HG03520 (cell line): ENCODE measurements around the gene PBXIP1.
"Not testable (repeated sequence)": the region's sequence is repeated elsewhere in the genome, so short reads cannot be mapped to it uniquely, and the experiment has no call there.

Experiments
- ATAC-seq: cut with Tn5 transposase; IDR thresholded peaks from one replicate; pipeline ENCODE4 v1.9.1; 2021; ENCODE audit warnings: mild to moderate bottlenecking, moderate library complexity; ENCODE audit not compliant: unreplicated experiment

The PBXIP1 gene

DNA sequence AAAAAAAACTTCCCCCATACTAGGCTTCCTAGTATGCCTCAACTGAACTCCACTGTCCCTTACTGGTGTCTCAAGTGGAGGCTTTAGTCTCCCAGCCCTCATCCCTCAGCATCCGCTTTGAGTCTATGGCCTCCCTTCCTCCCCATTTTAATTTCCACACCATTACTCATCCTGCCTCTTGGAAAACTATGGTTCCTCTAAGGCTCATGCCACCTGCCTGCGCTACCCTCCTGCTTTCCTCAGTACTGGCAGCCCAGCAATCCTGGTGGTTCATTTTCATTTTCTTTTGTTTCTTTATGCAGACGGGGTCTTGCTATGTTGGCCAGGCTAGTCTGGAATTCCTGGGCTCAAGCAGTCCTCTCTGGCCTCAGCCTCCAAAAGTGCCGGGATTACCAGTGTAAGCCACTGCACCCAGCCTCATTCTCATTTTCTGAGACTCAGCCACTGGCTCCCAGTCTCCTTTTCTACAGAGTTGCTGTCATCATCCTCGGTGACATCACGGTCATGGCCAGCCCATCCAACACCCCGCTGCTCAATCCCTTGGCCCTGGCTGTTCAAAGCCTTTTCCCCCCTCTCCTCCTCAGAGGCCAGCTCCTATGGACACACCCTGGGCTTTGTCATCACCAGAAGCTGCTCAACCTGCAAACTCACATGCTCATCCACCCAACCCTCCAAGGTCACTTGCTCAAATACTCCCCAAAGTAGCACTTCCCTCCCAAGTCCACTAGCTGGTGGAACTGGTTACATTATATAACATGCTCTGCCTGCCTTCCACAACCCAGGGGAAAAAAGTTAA lies 17.1 kb downstream of the PBXIP1 start:
- no peak for ATAC-seq

DNA sequence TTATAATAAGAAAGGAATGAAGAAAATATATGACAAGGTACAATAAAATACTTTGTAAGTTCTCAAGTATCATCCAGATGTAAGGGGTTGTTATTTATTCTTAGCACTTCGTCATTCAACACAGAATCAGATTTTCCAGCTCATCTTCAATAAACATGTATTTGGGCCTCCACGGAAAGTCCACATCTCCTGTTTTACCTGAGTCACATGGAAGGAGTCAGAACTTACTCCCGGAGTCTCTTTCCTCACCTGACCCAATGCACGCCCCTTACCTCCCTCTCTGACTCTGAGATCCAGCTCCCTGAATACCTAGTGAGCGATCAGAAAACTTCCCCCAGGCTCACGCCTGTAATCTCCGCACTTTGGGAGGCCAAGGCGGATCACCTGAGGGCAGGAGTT lies 17.9 kb downstream of the PBXIP1 start:
- no peak for ATAC-seq

DNA sequence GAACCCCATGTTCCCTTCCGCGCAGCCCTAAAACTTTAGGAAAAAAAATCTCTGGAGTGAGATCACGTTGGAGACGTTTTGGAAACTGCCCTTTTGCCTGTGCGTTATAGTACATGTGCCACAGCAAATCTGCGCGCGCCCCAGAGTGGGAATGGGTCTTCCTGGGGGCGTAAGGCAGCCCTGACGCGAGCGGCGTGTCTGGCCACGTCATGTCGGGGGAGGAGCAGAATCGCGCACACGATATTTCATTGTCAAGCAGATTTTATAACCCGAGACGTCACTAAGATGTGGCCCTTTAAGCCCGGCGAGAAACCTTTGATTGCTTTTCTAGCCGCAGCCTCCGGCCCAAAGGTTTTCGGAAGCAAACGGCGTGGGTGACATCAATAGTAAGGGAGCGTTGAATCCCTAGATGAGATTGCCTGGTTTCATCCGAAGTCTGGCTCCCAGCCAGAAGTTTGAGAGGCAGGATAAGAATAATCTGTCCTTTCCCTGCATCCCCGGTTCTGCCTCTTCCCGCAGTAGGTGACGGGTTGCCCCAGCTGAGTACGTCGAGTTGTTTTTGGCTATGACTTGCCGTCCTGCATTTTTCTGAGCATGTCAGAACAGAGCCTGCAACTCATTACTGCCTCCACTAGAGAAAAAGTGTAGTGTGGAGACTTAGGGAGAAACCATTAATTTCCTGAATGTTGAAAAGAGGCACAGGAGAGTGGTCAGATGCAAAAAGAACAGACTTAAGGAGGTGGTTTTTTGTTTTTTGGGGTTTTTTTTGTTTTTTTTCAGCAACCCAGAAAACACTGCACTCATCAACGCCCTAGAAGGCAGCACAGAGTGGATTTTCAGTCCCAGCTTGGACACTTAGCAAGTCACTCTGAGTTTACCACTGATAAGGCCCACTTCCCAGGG lies 18.6 kb downstream of the PBXIP1 start:
- peak; percentile 45 for ATAC-seq

DNA sequence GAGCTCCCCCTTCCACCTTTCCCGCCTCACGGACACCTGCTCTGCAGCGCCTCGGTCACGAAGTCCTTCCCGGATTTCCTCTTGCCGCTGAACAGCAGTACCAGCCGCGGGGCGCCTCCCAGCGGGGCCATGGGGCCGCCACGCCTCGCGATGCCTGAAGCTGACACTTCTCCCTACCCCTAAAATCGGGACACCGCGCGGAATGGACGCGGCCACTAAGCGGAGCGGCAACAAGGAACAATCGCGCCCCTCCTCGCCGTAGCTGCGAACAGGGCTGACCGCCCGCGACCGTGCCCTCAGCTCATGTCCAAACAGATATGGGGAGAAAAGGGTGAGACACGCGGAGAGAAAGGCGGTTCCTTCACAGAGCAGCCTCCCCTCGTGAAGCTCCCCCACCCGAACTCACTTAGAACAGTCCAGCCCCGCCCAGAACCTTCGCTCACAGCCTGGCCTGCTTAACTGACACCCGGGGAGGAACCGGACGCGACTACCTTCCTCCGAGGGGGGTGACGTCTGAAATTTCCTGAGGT lies 19.3 kb downstream of the PBXIP1 start, which contains the start of gene PMVK:
PMVK (minus strand) TSS at position 165 of the 530 bp plus-strand sequence; CDS start at position 131, 34 bp downstream.
- ATAC-seq: peak; percentile 58

DNA sequence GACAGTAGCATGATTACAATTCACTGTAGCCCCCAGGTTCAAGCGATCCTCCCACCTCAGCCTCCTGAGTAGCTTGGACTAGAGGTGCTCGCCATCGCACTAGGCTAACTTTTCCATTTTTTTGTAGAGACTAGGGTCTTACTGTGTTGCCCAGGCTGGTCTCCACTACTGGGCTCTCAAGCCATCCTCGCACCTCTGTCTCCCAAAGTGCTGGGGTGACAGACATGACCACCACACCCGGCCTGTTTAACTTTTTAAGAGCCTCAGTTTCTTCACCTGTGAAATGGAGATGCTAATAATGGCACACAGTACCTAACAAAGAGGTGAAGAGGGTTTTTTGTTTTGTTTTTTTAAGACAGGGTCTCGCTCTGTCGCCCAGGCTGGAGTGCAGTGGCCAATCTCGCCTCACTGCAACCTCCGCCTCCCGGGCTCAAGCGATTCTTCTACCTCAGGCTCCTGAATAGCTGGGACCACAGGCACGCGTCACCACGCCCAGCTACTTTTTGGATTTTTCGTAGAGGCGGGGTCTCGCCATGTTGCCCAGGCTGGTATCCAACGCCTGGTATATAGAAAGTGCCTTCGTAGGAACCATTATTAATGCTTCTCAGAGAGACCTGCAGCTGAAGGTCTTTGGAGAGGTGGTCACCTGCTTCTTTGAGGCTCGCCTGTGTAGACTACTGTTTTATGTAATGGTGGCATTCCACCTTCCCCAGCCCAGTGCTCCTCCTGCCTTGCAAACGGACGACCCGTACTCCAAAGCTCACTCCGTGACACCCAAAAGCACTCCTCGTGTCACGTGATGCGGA lies 19.9 kb downstream of the PBXIP1 start:
- peak; percentile 4 for ATAC-seq

DNA sequence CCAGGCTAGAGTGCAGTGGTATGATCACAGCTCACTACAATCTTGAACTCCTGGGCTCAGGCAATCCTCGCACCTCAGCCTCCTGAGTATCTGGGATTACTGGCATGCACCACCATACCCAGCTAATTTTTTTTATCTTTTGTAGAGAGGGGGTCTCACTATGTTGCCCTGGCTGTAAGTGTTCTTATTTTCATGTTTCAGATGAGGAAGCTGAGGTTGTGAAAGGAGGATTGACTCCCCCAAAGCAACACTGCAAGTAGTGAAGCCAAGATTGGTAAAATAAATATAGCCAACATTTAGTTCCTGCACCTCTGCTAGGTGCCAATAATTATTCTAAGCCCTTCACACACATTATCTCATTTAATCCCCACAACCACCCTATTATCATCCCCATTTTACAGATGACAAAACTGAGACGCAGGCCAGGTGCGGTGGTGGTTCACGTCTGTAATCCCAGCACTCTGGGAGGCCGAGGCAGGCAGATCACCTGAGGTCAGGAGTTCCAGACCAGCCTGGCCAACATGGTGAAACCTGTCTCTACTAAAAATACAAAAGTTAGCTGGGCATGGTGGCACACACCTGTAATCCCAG lies 21.4 kb downstream of the PBXIP1 start:
- no peak for ATAC-seq

DNA sequence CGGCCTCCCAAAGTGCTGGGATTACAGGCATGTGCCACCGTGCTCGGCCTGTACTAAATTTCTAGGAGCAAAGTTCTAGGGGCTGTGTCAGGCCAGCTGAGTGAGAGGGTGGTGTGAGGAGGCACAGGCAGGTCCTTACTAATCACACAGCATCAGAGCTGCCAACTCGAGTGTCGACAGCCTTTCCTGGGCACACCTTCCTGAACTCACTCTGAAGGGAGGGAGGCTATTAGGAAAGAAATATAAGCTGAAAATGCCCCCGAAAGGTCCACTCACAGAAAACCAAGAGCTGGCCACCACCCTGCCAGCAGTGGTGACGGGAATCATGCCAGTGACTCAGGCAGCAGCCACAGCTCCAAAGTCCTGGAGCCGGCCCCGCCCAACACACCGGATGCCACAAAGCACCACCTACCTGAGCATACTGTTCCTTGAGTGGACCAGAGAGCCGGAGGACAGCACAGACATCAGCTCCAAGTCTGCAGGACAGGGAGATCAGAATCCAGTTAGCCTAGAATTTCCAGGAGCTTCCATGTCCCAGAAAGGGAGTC lies 23.9 kb downstream of the PBXIP1 start:
- ATAC-seq: no peak

DNA sequence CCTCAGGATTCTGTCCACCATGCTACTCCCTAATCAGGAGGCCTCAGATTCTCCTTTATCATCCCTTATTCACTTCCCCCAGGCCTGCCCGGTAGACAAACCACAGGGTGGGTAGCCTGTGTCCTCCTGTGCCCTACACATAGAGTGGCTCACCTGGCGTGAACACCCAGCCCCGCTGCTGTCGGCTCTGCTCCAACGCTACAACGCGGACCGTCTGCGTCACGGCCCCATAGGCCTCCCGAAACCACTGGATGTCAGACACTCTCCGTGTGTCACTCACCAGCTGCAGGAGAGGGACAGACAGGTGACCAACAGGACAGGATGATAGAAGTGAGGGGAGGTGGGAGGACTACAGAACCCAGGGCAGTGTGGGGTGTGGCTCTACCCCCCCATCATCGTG lies 29.7 kb downstream of the PBXIP1 start:
- ATAC-seq: no peak

DNA sequence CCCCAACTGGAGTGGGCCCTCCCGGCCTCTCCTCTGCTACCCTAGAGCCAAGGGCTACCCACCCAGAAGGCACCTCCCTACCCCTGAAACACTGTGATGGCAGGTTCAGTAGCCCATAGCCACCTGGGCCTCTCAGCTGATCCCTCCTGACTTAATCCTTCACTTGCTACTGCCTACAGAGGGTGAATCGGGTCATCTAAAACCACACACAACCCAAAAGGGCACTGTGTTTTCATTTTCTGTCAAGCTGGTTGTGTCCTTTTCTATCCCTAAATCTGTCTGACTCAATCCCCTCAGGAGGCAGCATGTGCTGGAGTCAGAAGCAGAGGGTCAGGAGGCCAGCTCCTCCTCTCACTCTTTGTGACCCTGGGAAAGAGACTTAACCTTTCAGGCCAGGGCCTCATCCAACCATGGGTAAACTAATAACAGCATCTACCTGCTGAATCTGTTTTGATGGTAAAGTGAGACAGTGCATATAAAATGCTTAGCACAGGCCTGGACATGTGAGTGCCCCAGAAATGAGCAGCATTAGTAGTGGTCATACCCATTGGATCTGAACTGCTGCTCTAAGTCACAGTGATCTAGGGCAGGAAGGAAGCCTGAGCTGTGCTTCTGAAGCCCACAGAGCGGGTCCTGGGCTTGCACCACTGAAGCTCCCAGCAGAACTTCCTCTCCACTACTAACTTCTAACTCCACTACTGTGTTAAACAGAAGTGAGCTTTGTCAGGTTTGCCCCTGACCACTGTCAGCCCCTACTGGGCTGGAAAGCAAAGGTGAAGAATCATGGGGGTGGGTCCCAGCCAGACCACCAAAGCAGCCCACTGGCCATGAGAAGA lies 30.3 kb downstream of the PBXIP1 start:
- ATAC-seq: no peak

DNA sequence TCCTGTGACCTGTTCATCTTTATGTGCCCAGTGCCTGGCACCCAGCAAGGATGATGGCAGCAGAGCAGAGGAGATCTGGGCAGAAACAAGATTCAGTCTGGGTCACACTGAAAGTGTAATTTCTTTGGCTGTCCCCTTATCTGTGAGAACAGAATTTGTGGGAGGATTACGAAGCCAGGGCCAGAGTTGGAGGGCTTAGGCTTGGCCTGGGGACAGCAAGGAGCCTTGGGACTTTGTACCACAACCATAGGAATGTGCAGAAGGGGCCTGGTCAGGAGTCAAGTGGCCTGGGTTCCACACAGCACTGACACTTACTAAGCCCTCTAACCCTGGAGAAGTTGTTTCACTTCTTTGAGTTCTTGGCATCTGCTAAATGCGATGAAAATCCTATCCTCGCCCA lies 32.2 kb downstream of the PBXIP1 start:
- ATAC-seq: no peak

DNA sequence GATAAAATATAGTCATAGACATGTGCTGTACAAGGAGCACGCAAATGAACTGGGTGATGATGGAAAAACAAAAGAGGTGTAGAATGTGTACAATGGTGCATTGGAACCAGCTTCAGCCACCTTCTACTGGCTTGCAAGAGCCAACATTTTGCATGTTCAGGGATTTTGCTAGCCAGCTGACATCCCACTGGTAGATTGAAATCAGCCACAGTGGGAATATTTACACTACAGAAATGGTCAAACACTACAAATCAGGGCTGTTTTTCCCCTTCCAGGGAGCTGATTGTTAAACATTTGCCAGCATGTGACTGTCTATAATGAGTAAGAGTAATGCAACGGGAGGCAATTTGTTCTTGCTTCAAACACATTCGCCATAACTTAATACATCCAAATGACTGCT lies 42.6 kb downstream of the PBXIP1 start:
- no peak for ATAC-seq

DNA sequence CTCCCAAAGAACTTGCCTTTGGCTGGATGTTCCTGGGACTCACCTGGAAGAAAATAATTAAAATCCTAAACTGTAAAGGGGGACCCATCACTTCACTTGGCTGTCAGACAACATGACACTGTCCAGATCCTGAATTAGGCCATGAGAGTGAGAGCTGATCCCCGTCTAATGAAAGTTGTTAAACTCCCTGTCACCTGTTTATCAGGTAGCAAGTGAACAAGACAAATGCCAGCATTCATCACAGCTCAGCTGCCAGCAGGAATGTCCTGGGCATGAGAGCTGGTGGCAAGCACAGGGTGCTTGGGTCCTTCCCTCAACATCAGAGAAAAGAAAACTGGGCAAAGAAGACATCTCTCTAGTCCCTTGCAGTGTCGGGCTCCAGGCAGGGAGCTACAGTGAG lies 43.1 kb downstream of the PBXIP1 start:
- no peak for ATAC-seq

DNA sequence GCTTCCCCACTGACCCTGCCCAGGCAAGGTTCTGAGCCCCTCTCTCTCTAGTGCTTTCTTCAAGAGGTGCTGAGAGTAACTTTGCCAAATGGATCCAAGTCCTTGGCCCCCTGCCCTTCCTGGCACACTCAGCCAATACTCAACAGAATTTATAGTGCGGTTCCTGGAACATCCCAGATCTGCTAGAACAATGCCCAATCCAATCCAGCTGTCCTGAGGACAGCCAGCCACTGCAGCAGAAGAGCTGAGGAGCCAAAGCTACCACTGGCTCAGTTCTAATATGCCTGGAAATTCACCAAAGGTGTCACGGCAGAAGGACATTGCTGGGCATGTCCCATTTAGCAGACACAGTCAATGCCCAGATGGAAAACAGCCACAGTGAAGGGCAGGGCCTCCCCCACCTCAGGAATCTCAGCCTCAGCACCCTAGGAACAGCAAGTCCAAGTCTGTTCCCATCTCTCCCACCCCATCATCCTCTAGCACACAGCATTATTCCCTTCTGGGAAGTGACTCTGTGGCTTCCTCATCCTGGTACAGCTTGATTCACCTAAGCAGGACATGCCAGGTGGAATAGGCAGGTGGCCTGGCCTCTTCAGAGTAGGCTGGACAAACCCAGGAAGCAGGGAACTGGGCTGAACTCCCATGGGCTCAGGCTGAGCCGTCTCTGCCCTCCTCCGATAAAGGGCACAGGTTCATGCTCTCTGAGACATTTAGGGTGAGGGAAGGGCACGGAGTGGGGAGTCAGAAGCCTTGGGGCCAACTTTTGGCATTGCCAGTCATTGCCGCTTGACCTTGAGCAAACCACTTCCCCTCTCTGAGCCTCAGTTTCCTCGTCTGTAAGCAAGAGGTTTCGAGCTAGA lies 44.0 kb downstream of the PBXIP1 start:
- ATAC-seq: no peak

DNA sequence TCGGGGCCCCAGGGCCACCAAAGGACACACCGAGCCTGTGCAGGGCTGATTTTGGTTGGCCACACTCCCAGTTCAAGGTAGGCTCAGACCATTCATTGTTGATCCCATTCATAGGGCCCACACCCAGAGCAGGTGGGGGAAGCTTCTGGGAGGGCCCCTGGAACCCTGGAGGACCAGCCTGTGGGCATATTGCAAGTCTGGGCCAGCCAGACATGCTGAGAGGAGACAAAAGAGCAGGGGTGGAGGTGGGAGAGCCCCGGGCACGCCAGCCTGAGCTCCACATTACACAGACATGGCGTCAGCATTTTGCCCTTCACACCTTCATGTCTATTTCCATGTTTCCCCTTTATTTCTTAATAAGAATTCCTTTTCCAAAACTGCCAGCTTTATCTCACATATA lies 45.0 kb downstream of the PBXIP1 start:
- ATAC-seq: no peak

DNA sequence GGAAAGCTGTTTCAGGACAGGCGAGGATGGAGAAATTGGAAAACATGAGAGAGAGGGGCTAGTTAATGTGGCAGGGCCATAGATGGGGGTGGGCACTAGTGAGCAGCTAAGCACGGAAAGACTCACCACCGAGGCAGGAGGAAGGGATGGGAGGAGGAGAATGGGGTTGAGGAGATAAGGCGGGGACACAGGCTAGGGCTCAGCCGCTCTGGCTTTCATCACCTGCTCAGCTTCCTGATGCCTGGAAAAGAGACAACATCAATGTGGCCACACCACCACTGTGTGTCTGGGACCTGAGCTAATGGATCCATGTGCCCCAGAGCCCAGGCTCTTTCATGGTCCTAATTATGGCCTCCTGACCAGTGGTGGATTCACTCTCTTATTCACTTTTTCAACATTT lies 47.0 kb downstream of the PBXIP1 start:
- ATAC-seq: no peak

DNA sequence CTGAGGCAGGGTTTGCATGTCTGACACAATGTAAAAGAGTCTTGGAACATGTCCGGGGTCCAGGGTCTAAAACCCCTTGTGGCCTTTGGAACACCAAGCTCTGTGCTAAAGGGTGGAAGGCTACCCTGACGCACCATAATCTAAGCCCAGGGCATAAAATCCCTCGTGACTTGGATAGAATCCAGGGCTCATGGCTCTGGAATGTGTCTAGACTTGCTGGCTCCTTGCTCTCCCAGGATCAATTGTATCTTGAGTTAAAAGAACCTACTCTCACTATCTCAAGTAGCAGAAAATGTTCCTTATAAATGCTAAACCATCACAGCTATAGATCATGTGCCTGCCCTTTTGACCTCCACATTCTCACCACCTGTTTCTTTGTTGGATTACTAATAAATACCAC lies 47.8 kb downstream of the PBXIP1 start:
- ATAC-seq: not testable (repeated sequence)

DNA sequence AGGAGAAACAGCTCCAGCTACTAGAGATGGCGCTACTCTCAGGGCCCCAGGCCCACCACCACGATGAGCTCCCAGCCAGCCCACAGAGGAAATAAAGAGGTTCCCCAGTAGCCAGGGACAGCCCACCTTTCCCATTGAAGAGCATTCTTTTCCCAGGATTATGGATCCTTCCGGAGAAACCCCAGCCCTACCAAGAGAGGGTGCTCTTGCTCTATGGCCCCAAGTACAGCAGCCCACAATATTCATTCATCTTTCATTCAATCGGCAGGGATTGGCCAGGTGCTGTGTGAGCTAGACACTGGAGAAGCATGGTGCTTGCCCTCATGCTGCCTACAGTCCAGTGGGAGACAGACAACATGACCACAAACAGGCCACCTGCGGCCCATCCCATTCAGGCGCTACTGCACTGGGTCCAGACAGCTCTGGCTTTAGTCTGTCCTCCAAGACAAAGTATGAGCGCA lies 49.2 kb downstream of the PBXIP1 start:
- no peak for ATAC-seq

DNA sequence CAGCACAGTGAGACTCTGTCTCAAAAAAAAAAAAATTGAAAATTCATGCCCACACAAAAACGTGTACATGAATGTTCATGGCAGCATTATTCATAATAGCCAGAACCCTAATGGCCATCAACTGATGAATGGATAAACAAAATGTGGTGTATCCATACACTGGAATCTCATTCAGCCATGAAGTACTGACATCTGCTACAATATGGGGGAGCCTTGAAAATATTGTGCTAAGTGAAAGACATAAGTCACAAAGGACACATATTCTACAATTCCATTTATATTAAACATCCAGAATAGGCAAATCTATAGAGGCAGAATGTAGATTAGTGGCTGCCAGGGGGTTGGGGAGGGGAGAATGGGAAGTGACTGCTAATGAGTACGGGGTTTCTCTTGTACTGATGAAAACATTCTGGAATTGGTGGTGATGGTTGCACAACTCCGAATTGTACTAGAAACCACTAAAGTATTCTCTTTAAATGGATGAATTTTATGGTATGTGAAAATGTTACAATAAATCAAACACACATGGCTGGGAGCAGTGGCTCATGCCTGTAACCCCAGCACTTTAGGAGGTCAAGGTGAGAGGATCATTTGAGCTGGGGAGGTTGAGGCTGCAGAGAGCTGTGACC lies 52.8 kb downstream of the PBXIP1 start:
- ATAC-seq: no peak
